HG02938 (cell line): ENCODE results near the gene F10.

Experiments
- ATAC-seq: cut with Tn5 transposase; IDR thresholded peaks from one replicate; pipeline ENCODE4 v1.9.1; 2021; ENCODE audit warnings: mild to moderate bottlenecking, moderate library complexity; ENCODE audit not compliant: unreplicated experiment

F10 gene

DNA sequence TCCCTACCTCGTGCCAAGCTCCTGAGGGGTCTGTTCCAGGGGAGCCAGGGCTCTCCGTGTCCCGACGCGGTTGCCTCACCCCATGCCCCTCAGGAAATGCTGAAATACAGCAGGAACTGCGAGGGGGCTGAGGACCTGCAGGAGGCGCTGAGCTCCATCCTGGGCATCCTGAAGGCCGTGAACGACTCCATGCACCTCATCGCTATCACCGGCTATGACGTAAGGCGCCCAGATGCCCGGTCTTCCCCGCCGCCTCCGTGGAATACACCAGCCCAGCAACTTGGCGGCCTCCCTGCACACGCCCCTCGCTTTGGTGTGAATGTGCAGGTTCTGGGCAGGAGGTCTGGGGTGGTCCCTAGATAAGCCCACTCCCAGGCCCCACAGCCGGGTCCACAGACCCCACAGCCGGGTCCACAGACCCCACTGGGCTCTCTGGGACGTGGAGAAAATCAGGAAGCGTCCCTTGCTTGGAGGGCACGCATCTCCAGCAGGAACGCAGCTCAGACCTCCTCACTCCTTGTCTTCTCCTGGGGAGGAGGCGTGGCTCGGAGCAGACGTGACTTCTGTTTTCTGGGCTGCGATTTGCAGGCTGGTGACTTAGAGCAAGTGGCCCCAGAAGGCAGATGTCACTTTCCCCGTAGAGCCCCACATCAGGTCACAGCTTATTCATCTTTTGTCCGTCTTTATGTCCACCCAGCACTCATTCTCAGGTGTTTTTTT lies 36.4 kb upstream of the F10 start:
- ATAC-seq: no peak

DNA sequence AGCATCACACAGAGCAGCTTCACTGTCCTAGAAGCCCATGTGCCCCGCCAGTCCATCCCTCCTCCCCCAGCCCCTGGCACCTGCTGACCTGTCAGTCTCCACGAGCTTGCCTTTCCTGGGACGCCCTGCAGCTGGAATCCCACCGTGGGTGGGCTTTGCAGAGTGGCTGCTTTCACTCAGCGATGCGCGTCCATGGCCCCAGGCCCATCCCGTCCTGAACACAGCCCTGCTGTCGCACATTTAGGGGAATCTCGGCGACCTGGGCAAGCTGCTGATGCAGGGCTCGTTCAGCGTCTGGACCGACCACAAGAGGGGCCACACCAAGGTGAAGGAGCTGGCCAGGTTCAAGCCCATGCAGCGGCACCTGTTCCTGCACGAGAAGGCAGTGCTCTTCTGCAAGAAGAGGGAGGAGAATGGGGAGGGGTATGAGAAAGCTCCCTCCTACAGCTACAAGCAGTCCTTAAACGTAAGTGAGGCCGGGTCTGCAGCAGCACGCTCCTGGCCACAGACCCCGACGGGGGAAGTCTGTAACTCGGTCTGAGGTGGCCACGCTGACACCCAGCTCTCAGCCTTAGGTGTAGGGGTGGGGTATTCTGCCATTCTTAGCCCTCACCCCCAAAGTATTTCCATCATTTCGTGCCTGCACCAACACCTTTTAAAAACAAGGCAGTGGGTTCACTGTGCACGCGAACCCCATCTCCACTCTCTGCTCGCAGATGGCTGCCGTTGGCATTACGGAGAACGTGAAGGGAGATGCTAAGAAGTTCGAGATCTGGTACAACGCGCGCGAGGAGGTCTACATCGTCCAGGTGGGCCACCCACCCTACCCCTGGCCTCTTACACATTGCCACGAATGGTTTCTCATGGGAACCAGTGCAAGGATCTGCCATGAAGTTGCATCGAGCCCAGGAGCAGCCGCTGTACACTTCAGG lies 35.3 kb upstream of the F10 start:
- no peak for ATAC-seq

DNA sequence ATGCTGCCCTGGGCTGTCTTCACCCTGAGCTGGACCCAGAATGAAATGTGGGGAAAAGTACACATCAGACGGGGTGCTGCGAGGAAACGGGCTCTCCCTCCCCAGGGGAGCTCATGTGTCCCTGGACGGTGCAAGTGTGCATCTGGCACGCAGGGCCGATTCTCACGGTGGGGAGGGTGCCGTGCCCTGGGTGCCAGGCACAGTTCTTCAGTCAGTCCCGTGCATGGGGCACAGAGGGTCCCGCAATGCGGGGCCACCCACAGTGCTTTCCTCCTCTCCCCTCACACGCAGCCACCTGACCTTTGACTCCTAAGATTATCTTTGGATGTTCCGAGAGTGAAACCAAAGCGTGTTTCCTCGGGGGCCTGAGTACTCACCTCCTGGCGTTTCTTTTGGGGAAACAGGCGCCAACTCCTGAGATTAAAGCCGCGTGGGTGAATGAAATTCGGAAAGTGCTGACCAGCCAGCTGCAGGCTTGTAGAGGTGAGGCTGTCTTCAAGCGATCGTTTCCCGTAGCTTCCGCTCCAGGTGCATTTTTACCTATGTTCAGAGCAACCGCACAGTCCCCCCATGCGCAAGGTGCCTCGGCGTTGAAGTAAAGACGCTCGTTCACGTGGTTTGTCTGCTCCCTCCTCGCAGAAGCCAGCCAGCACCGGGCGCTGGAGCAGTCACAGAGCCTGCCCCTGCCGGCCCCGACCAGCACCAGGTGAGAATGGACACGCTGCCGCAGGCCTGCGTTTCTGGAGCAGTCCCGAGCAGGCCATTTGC lies 34.5 kb upstream of the F10 start:
- no peak for ATAC-seq

DNA sequence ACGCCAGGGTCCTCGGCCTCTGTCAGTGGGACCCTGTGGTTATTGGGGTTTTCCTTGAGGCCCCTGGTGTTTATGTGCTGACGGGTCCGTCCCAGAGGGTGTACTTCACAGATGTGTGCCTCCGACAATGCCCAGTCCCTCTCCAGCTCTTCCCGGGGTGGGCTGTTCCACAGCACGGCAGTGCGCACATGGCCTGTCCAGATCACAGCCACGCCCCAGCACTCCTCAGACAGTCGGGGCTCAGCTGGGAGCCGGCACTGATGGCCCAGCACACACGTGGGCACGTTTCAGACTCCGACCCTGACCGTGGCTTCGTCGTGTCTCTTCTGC lies 33.9 kb upstream of the F10 start:
- no peak for ATAC-seq

DNA sequence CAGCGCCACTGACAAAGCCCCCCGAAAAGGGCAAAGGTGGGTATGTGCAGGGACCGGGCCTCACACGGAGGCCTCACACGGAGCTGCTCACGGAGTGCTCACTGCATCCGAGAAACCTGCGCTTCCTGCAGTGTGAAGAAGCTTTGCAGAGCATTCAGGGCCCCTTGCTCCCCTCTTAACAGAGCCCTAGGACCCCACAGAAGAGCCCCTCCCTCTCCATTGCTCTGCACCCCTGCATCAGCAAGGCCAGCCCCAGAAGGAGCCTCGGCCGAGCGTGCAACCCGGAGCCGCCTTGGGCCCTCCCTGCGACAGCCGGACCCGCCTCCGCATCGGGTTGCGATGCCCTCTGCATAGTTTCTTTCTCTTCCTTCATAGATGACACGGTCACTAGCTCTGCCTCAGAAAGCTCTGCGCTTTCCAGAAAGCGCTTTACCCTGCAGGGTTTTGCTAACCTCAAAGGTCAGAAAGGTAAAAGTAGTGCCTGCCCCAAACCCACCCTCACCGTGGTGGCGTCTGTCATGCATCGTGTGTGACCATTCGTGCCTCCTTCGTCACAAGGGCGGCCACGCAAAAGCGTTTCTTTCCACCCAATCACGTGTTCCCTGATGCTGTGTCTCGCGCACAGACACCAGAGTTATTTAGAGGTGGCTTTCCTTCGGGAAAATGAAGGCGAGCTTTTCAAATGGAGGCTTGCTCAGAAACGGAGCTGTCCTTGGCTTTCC lies 32.7 kb upstream of the F10 start:
- ATAC-seq: no peak

DNA sequence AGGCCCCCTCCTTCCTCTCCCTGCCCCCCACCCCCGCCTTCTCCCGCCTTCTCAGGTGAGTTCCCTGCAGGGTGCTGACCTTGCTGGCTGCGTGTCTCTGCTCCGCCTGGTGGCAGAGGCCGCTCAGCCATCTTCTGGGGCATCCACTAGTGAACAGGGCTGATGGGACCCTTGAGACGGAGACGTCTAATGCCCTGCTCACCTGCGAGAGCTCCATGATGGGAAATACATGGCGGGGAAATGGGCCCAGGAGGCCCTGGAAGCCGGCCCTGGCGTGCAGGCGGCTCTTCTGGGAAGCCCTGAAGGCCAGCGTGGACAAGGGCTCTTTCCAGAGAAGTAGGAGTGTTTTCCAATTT lies 32.2 kb upstream of the F10 start:
- ATAC-seq: no peak

DNA sequence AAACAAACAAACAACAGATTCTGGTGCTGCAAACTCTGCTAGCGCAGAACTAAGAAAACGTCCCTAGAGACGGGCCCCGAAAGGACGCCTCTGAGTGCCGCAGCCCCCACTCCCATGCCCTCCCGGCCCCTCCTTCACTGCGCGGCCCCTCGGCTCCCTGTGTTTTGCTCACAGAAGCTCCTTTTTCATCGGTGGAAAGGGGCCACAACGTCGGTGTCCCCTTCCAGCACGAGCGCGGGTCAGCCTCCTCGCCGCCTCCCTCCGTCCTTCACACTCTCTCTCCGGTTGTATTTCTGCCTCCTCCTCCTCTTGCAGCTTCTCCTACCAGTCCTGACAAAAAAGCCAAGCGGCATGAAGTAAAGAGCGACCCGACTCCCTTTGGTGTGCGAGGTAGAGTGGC lies 31.8 kb upstream of the F10 start:
- ATAC-seq: no peak

DNA sequence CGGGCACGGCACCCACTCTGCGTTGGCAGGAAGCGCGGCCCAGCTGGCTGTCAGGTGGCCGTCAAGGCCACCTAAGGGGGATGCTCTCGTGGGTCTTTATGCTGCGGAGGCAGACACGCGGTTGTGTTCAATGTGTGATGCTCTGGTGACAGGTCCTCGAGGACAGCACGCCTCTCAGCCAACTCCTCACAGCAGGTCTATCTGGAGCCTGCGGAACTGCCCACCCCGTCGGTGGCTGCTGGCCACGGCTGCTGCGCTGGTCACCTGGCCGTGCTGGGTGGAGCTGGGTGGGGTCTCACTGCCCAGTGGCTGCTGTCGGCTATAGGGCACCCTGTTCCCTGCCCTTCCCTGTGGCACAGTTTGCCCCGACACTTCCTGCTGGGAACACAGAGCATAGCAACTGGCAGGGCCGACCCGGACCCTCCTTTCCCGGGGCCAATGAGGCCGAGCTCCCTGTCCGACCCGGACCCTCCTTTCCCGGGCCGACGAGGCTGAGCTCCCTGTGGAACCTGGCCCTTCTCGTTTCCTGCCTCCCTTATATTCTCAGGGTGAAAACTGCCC lies 31.3 kb upstream of the F10 start:
- no peak for ATAC-seq

DNA sequence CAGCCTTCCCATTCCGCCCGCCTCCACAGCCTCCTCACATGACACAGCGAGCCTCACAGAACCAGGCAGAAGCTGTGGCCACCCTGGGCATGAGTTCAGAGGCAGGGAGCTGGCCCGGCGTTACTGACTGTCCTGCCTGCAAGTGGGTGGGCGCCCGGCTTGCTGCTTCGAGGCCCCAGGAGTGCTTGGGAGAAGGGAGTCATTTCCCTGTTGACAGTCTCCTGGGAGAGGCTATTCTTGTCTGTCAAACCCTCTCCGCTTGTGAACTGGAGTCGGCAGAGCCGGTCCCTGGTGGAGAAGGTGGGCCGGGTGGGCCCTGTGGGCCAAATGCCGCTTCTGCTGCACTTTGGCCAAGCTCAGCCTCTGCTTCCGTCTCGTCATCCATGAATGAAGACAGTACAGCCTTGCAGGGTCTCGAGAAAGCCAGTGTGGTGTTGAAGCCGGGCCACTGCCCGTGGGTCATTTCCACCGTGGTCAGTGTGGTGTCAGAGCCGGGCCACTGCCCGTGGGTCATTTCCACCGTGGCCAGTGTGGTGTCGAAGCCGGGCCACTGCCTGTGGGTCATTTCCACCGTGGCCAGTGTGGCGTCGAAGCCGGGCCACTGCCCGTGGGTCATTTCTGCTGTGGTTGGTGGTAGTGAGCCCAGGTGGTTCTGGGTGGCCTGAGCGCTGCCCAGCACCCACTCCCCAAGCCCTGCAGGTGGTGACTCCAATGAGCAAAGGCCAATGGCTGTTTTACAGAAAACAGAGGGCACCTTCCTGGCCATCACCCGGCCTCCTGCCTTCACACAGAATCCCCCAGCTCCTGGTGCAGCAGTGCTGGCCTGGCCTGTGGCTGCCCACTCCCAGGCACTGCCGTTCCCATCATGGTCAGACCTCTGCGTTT lies 30.5 kb upstream of the F10 start:
- ATAC-seq: no peak

DNA sequence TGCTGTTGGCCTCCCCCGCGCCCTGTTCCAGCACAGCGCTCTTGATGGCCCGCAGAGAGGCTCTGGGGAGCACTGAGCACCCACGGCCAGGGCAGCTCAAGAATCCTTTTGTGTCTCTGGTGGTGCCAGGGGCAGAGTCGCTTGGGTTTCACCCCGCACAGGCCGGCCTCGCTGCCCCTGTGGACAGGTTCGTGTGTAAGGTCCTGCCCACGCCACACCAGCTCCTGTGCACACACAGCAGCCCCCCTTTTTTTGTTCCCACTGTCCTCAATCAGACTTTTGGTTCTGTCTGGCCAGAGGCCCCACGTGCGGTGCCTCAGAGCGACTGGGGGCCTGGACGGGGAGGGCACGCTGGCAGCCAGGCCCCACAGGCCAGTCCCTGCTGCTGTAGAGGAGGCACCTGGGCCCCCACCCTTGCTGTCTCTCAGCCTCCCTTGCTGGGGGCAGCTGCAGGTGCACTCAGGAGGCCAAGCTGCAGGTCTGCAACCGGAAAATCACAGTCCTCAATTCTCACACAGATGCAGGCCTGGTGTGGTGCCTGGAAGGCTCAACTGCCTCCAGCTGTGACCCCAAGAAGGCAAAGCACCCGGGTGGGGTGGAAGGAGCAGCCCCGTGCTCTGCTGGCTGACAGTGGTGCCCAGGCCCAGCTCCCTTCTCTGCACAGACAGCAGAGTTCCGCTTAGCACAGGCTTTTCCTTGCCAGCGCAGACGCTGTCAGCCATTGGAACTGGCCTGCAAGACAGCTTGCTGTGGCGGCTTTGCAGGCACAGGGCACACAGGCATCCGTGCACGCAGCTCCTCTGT lies 29.6 kb upstream of the F10 start:
- ATAC-seq: no peak

DNA sequence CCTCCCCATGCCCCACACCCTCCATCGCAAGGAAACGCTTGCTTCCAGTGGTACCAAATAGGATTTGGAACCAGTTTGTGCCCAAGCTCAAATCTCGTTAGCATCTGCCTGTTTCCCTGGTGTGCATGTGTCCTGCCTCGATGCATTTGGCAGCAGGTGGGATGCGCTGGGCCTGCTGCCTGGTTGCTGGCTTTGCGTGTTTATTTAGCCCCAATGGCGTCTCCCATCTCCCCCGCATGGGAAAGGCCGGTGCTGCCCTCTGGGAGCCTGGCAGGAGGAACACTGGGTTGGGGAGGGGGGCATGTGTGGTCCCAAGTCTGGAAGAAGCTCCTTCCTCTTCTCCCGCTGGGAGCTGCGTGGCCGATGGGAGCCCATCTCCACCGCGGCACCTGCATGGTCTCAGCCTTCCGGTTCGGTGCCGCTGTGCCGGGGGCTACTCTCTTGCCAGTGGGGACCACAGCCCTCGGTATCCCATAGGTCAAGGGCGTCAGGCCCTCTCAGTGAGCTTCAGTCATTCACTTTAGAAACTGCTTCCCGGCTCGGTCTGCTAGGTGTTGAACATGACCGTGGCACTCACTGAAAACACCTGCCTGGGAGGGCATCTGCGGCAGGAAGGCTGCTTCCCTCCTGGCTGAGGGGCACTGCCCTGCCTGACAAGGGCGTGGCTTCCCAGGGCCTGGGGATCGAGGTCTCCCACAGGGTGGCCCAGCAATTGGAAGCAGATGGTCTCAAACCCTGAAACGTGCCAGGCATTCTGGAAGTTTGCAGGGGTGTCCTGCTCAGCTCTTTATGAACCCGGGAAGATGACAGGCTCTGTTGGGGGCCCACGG lies 28.8 kb upstream of the F10 start:
- ATAC-seq: no peak

DNA sequence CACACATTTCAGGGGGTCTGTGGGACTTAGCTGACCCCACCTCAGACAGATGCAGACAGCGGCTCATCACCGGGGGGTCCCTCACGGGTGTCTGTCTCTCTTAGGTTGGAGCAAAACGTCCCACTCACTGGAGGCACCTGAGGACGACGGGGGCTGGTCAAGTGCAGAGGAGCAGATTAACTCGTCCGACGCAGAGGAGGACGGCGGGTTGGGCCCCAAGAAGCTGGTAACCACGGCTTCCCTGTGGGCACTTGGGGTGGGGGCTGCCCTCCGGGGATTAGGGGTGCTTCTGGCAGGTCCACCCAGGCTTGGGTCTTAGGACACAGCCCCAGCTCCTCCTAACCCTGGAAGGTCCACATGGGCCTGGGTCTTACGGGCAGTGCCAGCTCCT lies 28.2 kb upstream of the F10 start:
- no peak for ATAC-seq

DNA sequence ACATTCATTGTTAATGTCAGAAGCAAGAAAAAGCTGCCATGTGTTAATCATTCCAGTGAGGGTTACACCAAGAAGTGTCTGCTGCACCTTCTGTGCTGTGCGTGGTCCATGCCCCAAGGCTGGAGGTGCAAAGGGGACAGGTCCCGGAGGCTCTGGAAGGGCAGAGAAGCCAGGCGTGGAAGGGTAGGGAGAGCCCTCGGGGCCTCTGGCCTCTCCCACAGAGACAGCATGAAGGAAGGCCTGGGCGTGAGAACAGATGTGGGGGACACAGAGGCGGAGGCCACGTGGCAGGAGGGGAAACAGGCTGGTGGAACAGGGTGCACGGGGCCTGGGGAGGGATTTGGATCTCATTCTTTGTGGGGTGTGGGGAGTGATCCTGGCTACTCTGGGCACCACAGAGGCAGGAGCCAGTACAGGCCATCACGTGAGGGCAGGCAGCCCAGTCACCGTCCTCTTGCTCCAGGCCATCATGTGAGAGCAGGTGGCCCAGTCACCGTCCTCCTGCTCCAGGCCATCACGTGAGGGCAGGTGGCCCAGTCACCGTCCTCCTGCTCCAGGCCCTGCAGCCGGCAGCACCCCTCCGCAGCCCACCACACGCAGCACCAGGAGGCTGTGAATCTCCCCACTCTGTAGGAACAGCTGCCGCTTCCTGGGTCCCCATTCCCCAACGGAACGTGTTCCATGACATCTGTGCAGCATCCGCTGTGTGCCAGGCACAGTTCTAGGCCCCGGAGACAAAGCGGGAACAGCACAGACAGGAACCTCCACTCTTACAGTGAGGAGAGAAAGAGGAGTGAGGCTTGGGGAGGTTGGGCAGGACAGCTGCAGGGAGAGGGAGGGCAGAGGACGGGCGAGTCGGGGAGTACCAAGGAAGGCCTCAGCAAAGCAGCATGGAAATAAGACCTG lies 27.2 kb upstream of the F10 start:
- ATAC-seq: no peak

DNA sequence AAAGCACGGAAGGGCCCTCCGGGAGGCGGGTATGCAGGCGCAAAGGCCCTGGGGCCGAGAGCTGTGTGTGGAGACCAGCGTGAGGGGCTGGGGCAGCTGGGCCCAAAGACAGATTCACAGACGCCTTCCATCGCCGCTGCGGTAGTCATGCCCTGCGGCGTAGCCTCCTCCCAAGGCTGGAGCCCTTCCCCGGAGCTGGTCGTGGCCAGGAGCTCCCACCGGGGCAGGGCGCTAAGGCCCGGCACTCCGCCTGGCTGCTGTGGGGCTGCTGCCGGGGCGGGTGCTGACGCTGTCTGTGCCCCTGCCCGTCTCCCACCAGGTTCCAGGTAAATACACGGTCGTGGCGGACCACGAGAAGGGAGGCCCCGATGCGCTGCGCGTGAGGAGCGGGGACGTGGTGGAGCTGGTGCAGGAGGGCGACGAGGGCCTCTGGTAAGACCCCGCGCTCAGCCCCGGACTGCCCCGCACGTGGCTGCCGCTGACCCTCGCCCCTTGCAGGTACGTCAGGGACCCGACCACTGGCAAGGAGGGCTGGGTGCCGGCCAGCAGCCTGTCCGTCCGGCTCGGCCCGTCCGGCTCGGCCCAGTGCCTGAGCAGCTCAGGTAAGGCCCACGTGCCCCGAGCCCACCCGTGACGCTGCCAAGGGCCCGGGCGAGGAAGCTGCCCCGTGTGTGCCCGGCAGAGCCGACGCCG lies 26.4 kb upstream of the F10 start:
- no peak for ATAC-seq

DNA sequence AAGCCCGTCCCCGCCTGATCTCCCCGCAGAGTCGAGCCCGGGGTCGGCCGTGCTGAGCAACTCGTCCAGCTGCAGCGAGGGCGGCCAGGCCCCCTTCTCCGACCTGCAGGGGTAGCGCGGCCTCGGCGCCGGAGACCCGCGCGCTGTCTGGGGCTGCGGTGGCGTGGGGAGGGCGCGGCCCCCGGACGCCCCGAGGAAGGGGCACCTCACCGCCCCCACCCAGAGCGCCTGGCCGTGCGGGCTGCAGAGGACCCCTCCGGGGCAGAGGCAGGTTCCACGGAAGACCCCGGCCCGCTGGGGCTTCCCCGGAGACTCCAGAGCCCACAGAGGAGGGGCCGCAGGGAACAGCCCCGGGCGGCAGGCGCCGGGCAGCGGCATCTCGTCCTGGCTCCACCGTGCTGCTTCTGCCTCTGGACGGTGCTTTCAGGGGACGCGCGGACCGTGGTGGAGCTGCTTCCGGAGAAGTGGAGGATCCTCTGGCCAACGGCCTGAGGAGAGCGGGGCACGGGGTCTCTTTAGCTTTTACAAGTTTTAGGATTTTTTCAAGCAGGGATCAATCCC lies 25.8 kb upstream of the F10 start:
- no peak for ATAC-seq

DNA sequence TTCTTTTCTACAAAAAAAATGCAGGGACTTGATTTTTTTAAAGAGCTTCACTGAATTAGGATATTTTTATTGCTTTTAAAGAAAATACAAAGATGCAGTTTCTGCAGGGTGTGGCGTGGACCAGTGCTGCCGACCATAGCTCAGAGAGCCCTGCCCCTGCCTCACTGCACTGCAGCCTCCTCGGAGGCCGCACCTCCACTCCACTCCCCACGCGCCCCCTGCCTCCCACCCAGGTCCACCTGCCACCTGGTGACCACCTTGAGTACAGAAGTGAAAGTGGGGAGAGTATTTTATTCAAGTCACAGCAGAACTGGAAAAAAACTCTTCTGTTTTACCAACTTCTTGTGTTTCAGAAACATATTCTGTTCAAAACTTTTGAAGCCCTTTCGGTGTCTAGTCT lies 24.9 kb upstream of the F10 start:
- no peak for ATAC-seq
